ENCODE data around the gene SNX2.

DNA sequence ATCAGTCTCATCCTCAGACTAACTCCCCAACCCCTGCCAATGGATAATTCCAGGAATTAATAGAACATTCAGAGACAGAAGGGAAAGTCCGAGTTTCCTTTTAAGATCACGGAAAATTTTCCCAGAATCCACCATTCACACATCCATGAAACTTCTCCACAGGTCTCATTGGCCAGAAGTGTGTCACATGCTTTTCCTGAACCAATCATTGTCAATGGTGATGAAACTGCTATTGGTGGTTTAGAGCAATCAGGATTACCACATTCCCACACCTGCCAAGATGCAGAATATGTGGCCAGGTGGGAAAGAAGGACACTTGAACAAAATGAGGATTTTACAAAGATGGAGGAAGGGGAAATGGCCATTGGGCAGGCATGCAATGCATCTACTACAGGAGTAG is 29.3 kb upstream of the SNX2 start:
- TF ChIP-seq TFAM (CRISPR knock-in tag; conservative IDR thresholded peaks at IDR 0.05), result no peak
- TF ChIP-seq ZFX (CRISPR knock-in tag; IDR thresholded peaks at IDR 0.05), result no peak
- no peak for TF ChIP-seq ELK1 (CRISPR knock-in tag; IDR thresholded peaks at IDR 0.05)
- no peak for TF ChIP-seq POLR2A (conservative IDR thresholded peaks at IDR 0.05)
- no peak for TF ChIP-seq ZNF324 (CRISPR knock-in tag; IDR thresholded peaks at IDR 0.05)
- TF ChIP-seq MAFK (IDR thresholded peaks at IDR 0.05; ENCODE audit: low read length), result no peak
- no peak for TF ChIP-seq CTCF (IDR thresholded peaks at IDR 0.05 in 2 of 3, conservative IDR thresholded peaks at IDR 0.05 in 1 of 3; ENCODE audit: insufficient read depth in 2 of 3, low read depth in 1 of 3, low read length in 3 of 3)

Data from K562 (cell line).